HPDE6-E6E7 (cell line): ENCODE data around the gene COX8A.
A peak's percentile ranks its signal among the peaks of the same experiment; 100 is the strongest.
"Not testable (repeated sequence)": the region's sequence is repeated elsewhere in the genome, so short reads cannot be mapped to it uniquely, and the experiment has no call there.

Source experiments
- DNase-seq: peaks from one replicate; pipeline ENCODE4 v3.0.0; 2011; ENCODE audit warnings: missing footprints; ENCODE audit errors: extremely low spot score

The COX8A gene

GRCh38 chr11:63969461-63969860 is 5.0 kb upstream of the COX8A start:
- DNase-seq, result no peak

DNA sequence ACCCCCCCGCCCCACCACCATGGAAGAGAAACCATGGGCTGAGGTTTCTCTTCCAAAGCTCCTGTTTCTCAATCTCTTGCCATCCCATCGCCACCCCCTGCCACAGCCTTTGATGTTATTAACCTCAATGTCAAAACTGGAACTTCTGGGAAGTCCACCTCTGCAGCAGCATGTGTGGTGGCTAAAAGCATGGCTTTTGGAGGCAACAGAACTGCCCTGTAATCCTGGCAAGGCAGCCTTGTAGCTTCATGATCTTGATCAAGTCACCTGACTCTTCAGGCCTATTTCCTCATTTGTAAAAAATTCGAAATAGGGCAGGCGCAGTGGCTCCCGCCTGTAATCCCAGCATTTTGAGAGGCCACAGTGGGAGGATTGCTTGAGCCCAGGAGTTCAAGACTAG is 3.5 kb upstream of the COX8A start:
- no peak for DNase-seq

DNA sequence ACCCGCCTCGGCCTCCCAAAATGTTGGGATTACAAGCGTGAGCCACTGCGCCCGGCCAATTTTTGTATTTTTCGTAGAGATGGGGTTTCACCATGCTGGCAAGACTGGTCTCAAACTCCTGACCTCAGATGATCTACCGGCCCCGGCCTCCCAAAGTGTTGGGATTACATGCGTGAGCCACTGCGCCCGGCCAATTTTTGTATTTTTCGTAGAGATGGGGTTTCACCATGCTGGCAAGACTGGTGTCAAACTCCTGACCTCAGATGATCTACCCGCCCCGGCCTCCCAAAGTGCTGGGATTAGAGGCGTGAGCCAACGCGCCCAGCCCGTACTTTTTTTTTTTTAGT is 535 bp upstream of the COX8A start:
- not testable (repeated sequence) for DNase-seq

DNA sequence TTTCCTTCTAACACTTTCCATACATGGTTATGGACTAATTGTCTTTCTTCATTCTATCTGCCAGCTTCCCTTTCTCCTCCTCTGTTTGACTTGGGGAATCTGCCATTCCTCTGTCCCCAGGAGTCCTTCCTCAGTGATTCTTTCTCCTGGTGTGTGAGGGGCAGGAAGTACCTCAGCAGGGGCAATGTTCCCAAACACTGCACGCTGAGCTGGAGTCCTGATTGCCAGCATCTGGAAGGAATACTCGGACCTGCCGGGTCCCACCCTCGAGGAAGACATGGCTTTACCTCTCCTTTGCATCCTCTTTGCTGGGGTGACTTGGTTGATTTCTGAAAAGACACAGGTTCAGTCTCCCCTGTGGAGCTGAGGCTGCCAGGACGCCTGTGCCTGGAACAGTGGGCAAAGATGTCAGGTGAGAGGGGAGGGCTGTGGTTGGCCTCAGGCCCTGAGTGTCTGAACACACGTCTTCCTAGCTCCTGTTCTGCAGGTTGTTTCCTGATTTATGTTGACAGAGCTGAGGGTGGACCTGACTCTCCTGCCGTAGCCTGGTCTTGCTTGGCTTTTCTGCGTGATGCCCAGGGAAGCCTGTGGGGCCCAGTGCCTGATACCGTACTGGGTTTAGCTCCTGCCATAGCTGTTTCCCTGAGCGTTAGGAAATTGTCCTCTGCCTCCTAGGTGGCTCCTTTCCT is 4.3 kb downstream of the COX8A start:
- no peak for DNase-seq

DNA sequence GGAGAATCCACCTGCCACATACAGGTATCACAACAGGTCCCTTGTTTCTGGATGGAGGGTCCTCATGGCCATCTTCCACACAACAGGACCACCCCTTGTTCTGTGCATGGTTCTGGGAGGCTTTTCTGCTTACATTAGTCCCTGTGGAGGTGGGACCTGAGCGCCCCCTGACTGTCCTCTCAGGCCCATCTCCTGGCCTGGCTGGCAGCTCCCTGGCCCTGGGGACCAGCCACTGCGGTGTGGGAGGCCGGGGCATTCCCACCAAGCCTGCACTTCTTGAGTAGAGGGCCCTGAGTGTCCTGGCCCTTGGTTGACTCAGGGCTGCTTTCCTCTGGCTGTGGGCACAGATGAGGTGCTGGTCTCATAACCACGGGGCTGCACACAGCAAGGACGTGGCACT is 5.0 kb downstream of the COX8A start:
- DNase-seq, result no peak

- no peak for DNase-seq
Observed at GRCh38 chr11:63985812-63986155, 11.4 kb downstream of the COX8A start.

- DNase-seq, result peak; percentile 98
Observed at GRCh38 chr11:63986156-63986931, 11.9 kb downstream of the COX8A start, which contains the start of gene OTUB1. OTUB1 (plus strand) TSS chr11:63986438; CDS start chr11:63986457, 19 bp downstream.

GRCh38 chr11:63986932-63987513 is 12.6 kb downstream of the COX8A start:
- DNase-seq, result no peak

DNA sequence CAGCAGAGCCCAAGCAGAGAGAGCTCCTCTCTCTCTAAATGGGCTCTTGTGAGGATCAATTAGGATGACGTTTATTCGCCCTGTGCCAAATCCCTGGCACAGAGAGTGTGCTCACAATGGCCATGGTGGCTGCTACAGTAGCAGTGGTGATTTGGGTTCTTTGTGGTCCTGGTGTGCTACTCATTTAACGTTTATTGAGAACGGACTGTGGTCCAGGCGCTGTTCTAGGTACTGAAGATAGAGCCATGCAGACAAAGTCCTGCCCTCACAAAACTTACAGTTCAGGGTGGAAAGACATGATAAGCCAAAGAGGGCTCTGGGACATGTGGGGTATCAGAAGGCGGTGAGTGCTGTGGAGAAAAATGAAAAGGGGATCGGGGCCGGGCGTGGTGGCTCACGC is 17.1 kb downstream of the COX8A start:
- no peak for DNase-seq

DNA sequence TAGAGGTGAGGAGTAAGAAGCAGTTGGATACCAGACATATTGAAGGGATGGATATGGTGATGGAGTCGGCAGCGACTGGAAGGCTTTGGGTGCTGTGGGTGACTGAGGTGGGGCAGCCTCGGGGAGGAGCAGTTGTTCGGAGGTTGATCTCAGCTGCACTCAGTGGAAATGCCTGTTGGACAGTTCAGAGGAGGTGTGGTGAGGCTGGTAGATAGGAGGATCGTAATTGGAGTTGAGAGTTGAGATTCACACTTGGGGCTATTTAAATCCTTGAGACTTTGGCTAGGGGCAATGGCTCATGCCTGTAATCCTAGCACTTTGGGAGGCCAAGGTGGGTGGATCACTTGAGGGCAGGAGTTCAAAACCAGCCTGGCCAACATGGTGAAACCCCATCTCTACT is 18.7 kb downstream of the COX8A start:
- no peak for DNase-seq

DNA sequence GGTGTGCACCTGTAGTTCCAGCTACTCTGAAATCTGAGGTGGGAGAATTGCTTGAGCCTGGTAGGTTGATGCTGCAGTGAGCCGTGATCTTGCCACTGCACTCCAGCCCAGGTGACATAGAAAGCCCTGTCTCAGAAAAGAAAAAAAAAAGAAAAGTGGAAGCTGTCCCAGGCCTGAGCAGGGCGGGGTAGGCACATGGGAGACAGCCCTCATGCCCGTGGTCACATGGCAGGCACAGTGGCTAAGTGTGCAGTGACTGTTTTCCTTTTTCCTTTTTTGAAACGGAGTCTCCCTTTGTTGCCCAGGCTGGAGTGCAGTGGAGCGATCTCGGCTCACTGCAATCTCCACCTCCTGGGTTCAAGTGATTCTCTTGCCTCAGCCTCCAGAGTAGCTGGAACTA is 19.6 kb downstream of the COX8A start:
- DNase-seq, result no peak

- DNase-seq, result no peak
Observed at GRCh38 chr11:63996512-63996911, 22.1 kb downstream of the COX8A start.

- no peak for DNase-seq
Observed at GRCh38 chr11:63997104-63997700, 22.8 kb downstream of the COX8A start.

- DNase-seq, result no peak
Observed at GRCh38 chr11:63997801-63998337, 23.4 kb downstream of the COX8A start.

- DNase-seq, result peak; percentile 75
Observed at GRCh38 chr11:63998558-63999348, 24.3 kb downstream of the COX8A start.

DNA sequence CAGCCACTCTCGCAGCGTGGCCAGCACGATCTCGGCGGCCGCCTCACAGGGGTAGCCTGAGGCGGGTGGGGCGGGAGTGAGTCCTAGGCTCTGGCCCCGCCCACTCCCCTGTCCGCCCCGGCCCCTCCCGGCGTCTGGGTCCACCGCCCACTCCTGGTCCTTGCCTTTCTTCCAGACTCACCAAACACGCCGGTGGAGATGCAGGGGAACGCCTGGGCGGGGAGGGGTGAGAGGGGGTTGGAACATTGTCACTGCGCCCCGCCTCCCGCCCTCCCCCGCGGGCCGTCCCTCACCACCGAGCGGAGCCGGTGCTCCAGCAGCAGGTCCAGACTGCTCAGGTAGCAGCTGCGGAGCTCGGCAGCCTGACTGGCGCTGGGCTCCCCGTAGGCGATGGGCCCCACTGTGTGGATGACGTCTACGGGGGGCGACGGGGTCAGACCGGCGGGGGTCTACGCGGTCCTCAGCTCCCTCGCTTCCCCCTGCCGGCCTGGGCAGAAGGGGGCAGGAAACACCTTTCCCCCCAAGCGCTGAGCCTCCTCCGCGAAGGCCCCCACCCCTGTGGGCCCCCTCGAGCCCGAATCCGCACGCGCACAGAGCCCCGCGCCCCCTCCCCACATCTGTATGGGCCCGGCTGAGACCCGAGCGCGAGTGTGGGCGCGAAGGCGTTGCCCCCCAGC is 25.1 kb downstream of the COX8A start:
- peak; percentile 97 for DNase-seq

GRCh38 chr11:64000026-64000739 is 25.8 kb downstream of the COX8A start:
- DNase-seq, result peak; percentile 55

GRCh38 chr11:64000740-64001483 is 26.5 kb downstream of the COX8A start:
- no peak for DNase-seq
